GM23248 (cell line): ENCODE measurements around the gene ABCC10.

Experiments
- EZH2 ChIP-seq: fragments of 200-600 bp; sonication (generic); IDR thresholded peaks from 2 replicates; pipeline ENCODE4 v1.6.1; 2018; ENCODE audit warnings: antibody characterized with exemption, mild to moderate bottlenecking; ENCODE audit not compliant: insufficient read depth, poor library complexity, severe bottlenecking
- EZH2phosphoT487 ChIP-seq: fragments of 200-600 bp; sonication (generic); IDR thresholded peaks from 2 replicates; pipeline ENCODE4 v1.6.1; 2018; ENCODE audit warnings: antibody characterized with exemption, moderate library complexity, mild to moderate bottlenecking, low read depth; ENCODE audit not compliant: insufficient read depth

GRCh38 chr6:43383021-43383667 is 44.2 kb upstream of the ABCC10 start:
- TF ChIP-seq EZH2 (no peak), EZH2phosphoT487 (no peak)
